ENCODE measurements around the gene TSSC4.

DNA sequence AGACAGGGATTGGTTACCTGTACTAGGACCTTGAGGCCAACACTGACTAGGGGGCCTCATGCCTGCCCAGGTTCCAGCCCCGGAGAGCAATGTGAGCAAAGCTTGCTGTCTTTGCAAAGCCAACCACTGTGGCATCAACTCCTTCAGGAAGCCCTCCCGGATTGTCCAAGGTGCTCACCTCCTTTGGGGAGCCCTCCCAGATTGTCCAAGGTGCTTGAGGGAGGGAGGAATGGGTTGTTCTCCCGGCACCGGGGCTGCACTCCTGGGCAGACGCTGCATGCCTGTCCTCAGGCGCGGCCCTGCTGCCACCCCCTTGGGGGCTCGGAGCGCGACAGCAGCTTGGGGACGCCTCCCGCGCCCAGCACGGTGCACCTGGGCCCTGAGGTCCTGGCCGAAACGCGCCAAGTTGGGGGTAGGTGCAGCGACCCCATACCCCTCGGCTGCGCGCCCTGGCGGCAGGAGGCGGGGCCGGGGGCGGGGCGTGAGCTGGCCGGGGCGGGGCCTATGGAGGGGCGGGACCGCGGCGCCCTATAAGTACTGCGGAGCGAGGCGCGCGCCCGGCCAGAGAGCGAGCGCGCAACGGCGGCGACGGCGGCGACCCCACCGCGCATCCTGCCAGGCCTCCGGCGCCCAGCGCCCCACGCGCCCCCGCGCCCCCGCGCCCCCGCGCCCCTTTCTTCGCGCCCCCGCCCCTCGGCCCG, 23.6 kb upstream of the TSSC4 start, which contains the start of gene CD81:
- TF ChIP-seq, protein P1, sequence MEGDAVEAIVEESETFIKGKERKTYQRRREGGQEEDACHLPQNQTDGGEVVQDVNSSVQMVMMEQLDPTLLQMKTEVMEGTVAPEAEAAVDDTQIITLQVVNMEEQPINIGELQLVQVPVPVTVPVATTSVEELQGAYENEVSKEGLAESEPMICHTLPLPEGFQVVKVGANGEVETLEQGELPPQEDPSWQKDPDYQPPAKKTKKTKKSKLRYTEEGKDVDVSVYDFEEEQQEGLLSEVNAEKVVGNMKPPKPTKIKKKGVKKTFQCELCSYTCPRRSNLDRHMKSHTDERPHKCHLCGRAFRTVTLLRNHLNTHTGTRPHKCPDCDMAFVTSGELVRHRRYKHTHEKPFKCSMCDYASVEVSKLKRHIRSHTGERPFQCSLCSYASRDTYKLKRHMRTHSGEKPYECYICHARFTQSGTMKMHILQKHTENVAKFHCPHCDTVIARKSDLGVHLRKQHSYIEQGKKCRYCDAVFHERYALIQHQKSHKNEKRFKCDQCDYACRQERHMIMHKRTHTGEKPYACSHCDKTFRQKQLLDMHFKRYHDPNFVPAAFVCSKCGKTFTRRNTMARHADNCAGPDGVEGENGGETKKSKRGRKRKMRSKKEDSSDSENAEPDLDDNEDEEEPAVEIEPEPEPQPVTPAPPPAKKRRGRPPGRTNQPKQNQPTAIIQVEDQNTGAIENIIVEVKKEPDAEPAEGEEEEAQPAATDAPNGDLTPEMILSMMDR (tag by site-specific recombination; IDR thresholded peaks at IDR 0.05) = no peak
- TF ChIP-seq ZNF350 (tag by site-specific recombination; IDR thresholded peaks at IDR 0.05) = no peak
- no peak for TF ChIP-seq HOXD13 (CRISPR knock-in tag; IDR thresholded peaks at IDR 0.05; ENCODE audit: borderline replicate concordance)
- no peak for TF ChIP-seq ZNF24 (tag by site-specific recombination; IDR thresholded peaks at IDR 0.05)
- no peak for TF ChIP-seq ZNF121 (tag by site-specific recombination; IDR thresholded peaks at IDR 0.05)
- TF ChIP-seq MYNN (tag by site-specific recombination; IDR thresholded peaks at IDR 0.05; ENCODE audit: borderline replicate concordance) = no peak
- TF ChIP-seq, protein P2, sequence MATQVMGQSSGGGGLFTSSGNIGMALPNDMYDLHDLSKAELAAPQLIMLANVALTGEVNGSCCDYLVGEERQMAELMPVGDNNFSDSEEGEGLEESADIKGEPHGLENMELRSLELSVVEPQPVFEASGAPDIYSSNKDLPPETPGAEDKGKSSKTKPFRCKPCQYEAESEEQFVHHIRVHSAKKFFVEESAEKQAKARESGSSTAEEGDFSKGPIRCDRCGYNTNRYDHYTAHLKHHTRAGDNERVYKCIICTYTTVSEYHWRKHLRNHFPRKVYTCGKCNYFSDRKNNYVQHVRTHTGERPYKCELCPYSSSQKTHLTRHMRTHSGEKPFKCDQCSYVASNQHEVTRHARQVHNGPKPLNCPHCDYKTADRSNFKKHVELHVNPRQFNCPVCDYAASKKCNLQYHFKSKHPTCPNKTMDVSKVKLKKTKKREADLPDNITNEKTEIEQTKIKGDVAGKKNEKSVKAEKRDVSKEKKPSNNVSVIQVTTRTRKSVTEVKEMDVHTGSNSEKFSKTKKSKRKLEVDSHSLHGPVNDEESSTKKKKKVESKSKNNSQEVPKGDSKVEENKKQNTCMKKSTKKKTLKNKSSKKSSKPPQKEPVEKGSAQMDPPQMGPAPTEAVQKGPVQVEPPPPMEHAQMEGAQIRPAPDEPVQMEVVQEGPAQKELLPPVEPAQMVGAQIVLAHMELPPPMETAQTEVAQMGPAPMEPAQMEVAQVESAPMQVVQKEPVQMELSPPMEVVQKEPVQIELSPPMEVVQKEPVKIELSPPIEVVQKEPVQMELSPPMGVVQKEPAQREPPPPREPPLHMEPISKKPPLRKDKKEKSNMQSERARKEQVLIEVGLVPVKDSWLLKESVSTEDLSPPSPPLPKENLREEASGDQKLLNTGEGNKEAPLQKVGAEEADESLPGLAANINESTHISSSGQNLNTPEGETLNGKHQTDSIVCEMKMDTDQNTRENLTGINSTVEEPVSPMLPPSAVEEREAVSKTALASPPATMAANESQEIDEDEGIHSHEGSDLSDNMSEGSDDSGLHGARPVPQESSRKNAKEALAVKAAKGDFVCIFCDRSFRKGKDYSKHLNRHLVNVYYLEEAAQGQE (tag by site-specific recombination; IDR thresholded peaks at IDR 0.05) = no peak
- no peak for TF ChIP-seq ZNF664 (tag by site-specific recombination; IDR thresholded peaks at IDR 0.05)
- TF ChIP-seq, protein P3, sequence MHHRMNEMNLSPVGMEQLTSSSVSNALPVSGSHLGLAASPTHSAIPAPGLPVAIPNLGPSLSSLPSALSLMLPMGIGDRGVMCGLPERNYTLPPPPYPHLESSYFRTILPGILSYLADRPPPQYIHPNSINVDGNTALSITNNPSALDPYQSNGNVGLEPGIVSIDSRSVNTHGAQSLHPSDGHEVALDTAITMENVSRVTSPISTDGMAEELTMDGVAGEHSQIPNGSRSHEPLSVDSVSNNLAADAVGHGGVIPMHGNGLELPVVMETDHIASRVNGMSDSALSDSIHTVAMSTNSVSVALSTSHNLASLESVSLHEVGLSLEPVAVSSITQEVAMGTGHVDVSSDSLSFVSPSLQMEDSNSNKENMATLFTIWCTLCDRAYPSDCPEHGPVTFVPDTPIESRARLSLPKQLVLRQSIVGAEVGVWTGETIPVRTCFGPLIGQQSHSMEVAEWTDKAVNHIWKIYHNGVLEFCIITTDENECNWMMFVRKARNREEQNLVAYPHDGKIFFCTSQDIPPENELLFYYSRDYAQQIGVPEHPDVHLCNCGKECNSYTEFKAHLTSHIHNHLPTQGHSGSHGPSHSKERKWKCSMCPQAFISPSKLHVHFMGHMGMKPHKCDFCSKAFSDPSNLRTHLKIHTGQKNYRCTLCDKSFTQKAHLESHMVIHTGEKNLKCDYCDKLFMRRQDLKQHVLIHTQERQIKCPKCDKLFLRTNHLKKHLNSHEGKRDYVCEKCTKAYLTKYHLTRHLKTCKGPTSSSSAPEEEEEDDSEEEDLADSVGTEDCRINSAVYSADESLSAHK (tag by site-specific recombination; IDR thresholded peaks at IDR 0.05) = no peak
- no peak for TF ChIP-seq ZFP3 (tag by site-specific recombination; IDR thresholded peaks at IDR 0.05; ENCODE audit: low read depth)
- no peak for TF ChIP-seq ZNF274 (IDR thresholded peaks at IDR 0.05; ENCODE audit: low read length)
- TF ChIP-seq ZNF274 (tag by site-specific recombination; IDR thresholded peaks at IDR 0.05; ENCODE audit: borderline replicate concordance) = no peak
- TF ChIP-seq ZNF423 (tag by site-specific recombination; IDR thresholded peaks at IDR 0.05) = no peak
- TF ChIP-seq ZBTB20 (tag by site-specific recombination; IDR thresholded peaks at IDR 0.05) = no peak
- TF ChIP-seq ZNF311 (tag by site-specific recombination; IDR thresholded peaks at IDR 0.05; ENCODE audit: borderline replicate concordance) = no peak
